ENCODE data around the gene POLD3. TPM values are rescaled to one million over a fixed set of nuclear protein-coding genes. Genes with fewer than 3 reads are reported as not detected.

The POLD3 gene
- total and polyA plus RNA-seq, 4 donors, result 7.6 to 21.1 (median 15.0) TPM

GRCh38 chr11:74681686-74682651 is 89.6 kb downstream of the POLD3 start:
- 78 to 83% methylated on average over 12 of the region's 12 CpGs for WGBS, 2 donors
- H3K4me1 ChIP-seq (ENCODE audit: control insufficient read depth in 5 of 5, insufficient read depth in 5 of 5, low read length in 5 of 5), result peaks cover 0 to 5% (median 0%) of the 10 kb centered on the region in 5 donors
- H3K9ac ChIP-seq (ENCODE audit: insufficient read depth in 1 of 2, low read length in 2 of 2), result no peak overlapping the region
- H3K9me3 ChIP-seq (ENCODE audit: control insufficient read depth in 4 of 4, insufficient read depth in 3 of 4, low read length in 3 of 4), result no peaks in the 10 kb centered on the region
- no peak for ATAC-seq (ENCODE audit: insufficient read depth, low FRiP score)
- no peak overlapping the region for H3K27ac ChIP-seq (ENCODE audit: low read depth in 1 of 2, low read length in 1 of 2)
- H3K27me3 ChIP-seq (ENCODE audit: control insufficient read depth in 3 of 3, insufficient read depth in 3 of 3, low read length in 2 of 3), result no peaks in the 10 kb centered on the region
- H3K4me3 ChIP-seq, result no peak overlapping the region
- peak in 2 of 3 donors; percentile 14 to 53 for DNase-seq
- H3K36me3 ChIP-seq (ENCODE audit: control insufficient read depth in 4 of 4, insufficient read depth in 4 of 4, low read length in 4 of 4), result no peaks in the 10 kb centered on the region
- TF ChIP-seq CTCF (IDR thresholded peaks at IDR 0.05; ENCODE audit: control extremely low read depth, extremely low read depth), result no peak

- TF ChIP-seq CTCF (IDR thresholded peaks at IDR 0.05; ENCODE audit: control extremely low read depth, extremely low read depth), result no peak
- Histone ChIP-seq H3K4me1 (ENCODE audit: control insufficient read depth in 5 of 5, insufficient read depth in 5 of 5, low read length in 5 of 5) (peaks cover 0 to 5% (median 0%) of the 10 kb centered on the region in 5 donors), H3K27me3 (ENCODE audit: control insufficient read depth in 3 of 3, insufficient read depth in 3 of 3, low read length in 2 of 3) (no peaks in the 10 kb centered on the region), H3K9me3 (ENCODE audit: control insufficient read depth in 4 of 4, insufficient read depth in 3 of 4, low read length in 3 of 4) (no peaks in the 10 kb centered on the region), H3K36me3 (ENCODE audit: control insufficient read depth in 4 of 4, insufficient read depth in 4 of 4, low read length in 4 of 4) (no peaks in the 10 kb centered on the region), H3K9ac (ENCODE audit: insufficient read depth in 1 of 2, low read length in 2 of 2) (no peak overlapping the region), H3K4me3 (no peak overlapping the region), H3K27ac (ENCODE audit: low read depth in 1 of 2, low read length in 1 of 2) (no peak overlapping the region)
- DNase-seq, result peak in 1 of 3 donors; percentile 8
- ATAC-seq (ENCODE audit: insufficient read depth, low FRiP score), result no peak
- 87 to 88% methylated on average over 14 of the region's 14 CpGs for WGBS, 2 donors
Observed at GRCh38 chr11:74682731-74683278, 90.4 kb downstream of the POLD3 start.

- WGBS, 2 donors, result 3 to 4% methylated on average over 51 to 59 of the region's 59 CpGs
- Histone ChIP-seq H3K4me1 (ENCODE audit: control insufficient read depth in 5 of 5, insufficient read depth in 5 of 5, low read length in 5 of 5) (peaks cover 0 to 5% (median 0%) of the 10 kb centered on the region in 5 donors), H3K9ac (ENCODE audit: insufficient read depth in 1 of 2, low read length in 2 of 2) (no peak overlapping the region), H3K9me3 (ENCODE audit: control insufficient read depth in 4 of 4, insufficient read depth in 3 of 4, low read length in 3 of 4) (no peaks in the 10 kb centered on the region), H3K36me3 (ENCODE audit: control insufficient read depth in 4 of 4, insufficient read depth in 4 of 4, low read length in 4 of 4) (no peaks in the 10 kb centered on the region), H3K4me3 (no peak overlapping the region), H3K27me3 (ENCODE audit: control insufficient read depth in 3 of 3, insufficient read depth in 3 of 3, low read length in 2 of 3) (no peaks in the 10 kb centered on the region), H3K27ac (ENCODE audit: low read depth in 1 of 2, low read length in 1 of 2) (no peak overlapping the region)
- ATAC-seq (ENCODE audit: insufficient read depth, low FRiP score), result peak; percentile 22
- no peak for TF ChIP-seq CTCF (IDR thresholded peaks at IDR 0.05; ENCODE audit: control extremely low read depth, extremely low read depth)
- peak; percentile 49 to 65 (median 55) for DNase-seq
Observed at GRCh38 chr11:74683279-74683871, 91.0 kb downstream of the POLD3 start.
